ENCODE measurements around the gene SHKBP1. TPM values are rescaled to one million over a fixed set of nuclear protein-coding genes. Genes with fewer than 3 reads are reported as not detected.

Gene SHKBP1
- total and polyA plus RNA-seq, 10 of the 15 experiments (the other 5 are each of a cell fraction or from before 2014, with no cell fraction given): 2.3 to 123 (median 67.0) TPM

DNA sequence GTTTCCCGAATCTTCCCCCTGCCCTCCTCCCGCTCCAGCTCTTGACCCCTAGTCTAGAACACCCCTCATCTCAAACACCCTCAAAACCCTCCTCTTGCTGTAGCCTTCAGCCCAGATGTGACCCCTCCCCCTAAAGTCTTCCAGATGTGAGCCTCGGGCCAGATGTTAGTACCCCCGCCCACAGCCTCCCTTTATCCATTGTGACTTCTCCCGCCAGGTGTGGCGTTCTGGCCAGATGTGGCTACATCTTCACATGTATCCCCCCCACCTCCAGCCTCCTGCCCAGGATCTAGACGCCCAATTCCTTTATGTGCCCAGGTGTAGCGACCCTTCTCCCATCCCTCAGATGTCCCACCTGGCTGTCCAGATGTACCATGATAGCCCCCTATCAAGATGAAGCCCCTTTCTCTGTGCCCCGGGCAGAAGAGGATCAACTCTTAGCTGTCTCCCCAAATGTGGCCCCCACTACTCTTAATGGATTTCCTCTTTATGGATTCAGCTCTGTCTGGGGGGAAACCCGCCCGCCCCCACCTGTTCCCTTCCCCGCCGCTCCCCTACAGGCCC is 24.0 kb downstream of the SHKBP1 start:
- ChIA-PET RAD21 (ENCODE audit: unreplicated experiment) (interaction anchor here (0.7 to 0.9 kb wide), 3 partner anchors 34 to 137 kb away, joined by 3 to 4 read pairs (median 3); no protein-coding TSS in a partner anchor), POLR2A (interaction anchor here (0.6 kb wide), 1 partner anchor 1623 kb away, joined by 3 read pairs; no protein-coding TSS in a partner anchor), SMC1A (ENCODE audit: uncharacterized antibody, unreplicated experiment) (interaction anchor here (0.6 kb wide), 1 partner anchor 59 kb away, joined by 3 read pairs; no protein-coding TSS in a partner anchor), CTCF (interaction anchor here (0.6 to 4.7 kb wide), 8 partner anchors 30 to 296 kb away, joined by 3 to 25 read pairs (median 8); no protein-coding TSS in a partner anchor)
- Histone ChIP-seq H3K27me3 (replicated peaks in 1 of 2; ENCODE audit: control insufficient read depth in 2 of 2, insufficient read depth in 2 of 2, low read length in 1 of 2) (peaks cover 11 to 14% of the 10 kb centered on the region in 2 experiments), H2AFZ (ENCODE audit: control insufficient read depth, low read depth, low read length) (no peak overlapping the region), H3K9ac (ENCODE audit: control insufficient read depth, insufficient read depth, low read length) (no peak overlapping the region), H3K4me2 (ENCODE audit: control insufficient read depth, insufficient read depth) (no peak overlapping the region; the same call in 1 of the 2 replicates), H3K79me2 (ENCODE audit: control insufficient read depth, insufficient read depth, low read length) (no peaks in the 10 kb centered on the region), H3K27ac (ENCODE audit: control insufficient read depth, insufficient read depth) (no peak overlapping the region), H4K20me1 (ENCODE audit: control insufficient read depth, insufficient read depth) (no peaks in the 10 kb centered on the region), H3K4me1 (ENCODE audit: control insufficient read depth, insufficient read depth, low read length) (peaks cover 24% of the 10 kb centered on the region), H3K36me3 (ENCODE audit: control insufficient read depth in 2 of 2, insufficient read depth in 2 of 2, low read length in 1 of 2) (no peaks in the 10 kb centered on the region), H3K9me3 (replicated peaks; ENCODE audit: control insufficient read depth, insufficient read depth, low read length) (no peaks in the 10 kb centered on the region), H3K4me3 (no peak overlapping the region)
- in situ Hi-C loops (cut with MboI): loop anchor here (10.0 kb wide), 1 partner anchor 296 kb away; no protein-coding TSS in a partner anchor
- intact Hi-C loops (cut with micrococcal nuclease; ENCODE audit: unreplicated experiment): no loop called here
- 11% methylated on average over 12 of the region's 13 CpGs for WGBS (ENCODE audit: insufficient coverage, insufficient replicate concordance, low lambda C conversion rate, missing lambda C conversion rate)
- DNase-seq (ENCODE audit: low read depth, low spot score): no peak
- no peak for ATAC-seq
- BruUV-seq (replicated peaks): no TSS peak
- no peak for FAIRE-seq
- no peak for TF ChIP-seq GABPA (IDR thresholded peaks at IDR 0.05; ENCODE audit: low read depth)
- TF ChIP-seq, protein P1, sequence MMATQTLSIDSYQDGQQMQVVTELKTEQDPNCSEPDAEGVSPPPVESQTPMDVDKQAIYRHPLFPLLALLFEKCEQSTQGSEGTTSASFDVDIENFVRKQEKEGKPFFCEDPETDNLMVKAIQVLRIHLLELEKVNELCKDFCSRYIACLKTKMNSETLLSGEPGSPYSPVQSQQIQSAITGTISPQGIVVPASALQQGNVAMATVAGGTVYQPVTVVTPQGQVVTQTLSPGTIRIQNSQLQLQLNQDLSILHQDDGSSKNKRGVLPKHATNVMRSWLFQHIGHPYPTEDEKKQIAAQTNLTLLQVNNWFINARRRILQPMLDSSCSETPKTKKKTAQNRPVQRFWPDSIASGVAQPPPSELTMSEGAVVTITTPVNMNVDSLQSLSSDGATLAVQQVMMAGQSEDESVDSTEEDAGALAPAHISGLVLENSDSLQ (IDR thresholded peaks at IDR 0.05): no peak
- TF ChIP-seq EED (IDR thresholded peaks at IDR 0.05; ENCODE audit: low read depth): no peak
- TF ChIP-seq, protein P2, sequence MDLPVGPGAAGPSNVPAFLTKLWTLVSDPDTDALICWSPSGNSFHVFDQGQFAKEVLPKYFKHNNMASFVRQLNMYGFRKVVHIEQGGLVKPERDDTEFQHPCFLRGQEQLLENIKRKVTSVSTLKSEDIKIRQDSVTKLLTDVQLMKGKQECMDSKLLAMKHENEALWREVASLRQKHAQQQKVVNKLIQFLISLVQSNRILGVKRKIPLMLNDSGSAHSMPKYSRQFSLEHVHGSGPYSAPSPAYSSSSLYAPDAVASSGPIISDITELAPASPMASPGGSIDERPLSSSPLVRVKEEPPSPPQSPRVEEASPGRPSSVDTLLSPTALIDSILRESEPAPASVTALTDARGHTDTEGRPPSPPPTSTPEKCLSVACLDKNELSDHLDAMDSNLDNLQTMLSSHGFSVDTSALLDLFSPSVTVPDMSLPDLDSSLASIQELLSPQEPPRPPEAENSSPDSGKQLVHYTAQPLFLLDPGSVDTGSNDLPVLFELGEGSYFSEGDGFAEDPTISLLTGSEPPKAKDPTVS (IDR thresholded peaks at IDR 0.05; ENCODE audit: low read depth, low read length): no peak
- TF ChIP-seq ESRRA (IDR thresholded peaks at IDR 0.05; ENCODE audit: low read length): no peak
- TF ChIP-seq SUPT20H (IDR thresholded peaks at IDR 0.05; ENCODE audit: borderline replicate concordance, control insufficient read depth, low read depth, low read length): no peak
- no peak for TF ChIP-seq RAD21 (IDR thresholded peaks at IDR 0.05; ENCODE audit: insufficient read depth, low read depth, low read length)
- no peak for TF ChIP-seq YY1 (IDR thresholded peaks at IDR 0.05; ENCODE audit: low read depth, low read length)
